WTC11 (cell line): ENCODE results near the gene FOXP1. TPM values are rescaled to one million over a fixed set of nuclear protein-coding genes. Genes with fewer than 3 reads are reported as not detected.

ENCODE experiments used
- ATAC-seq: fragments of 200-7000 bp; cut with Tn5 transposase; 2 replicates; pipeline ENCODE4 v1.10.0; 2021; ENCODE audit warnings: mild to moderate bottlenecking, moderate library complexity
- CTCF ChIA-PET: fragments of 300-600 bp; sonication (Branson Sonifier 250); formaldehyde crosslinking; loops from one replicate; lab custom pipeline; 2021; ENCODE audit warnings: antibody characterized with exemption; lab: Charles Lee
- POLR2A ChIA-PET: fragments of 350-600 bp; sonication (Branson Sonifier 250); formaldehyde crosslinking; loops from one replicate; lab custom pipeline; 2021; ENCODE audit warnings: antibody characterized with exemption; lab: Charles Lee
- DNase-seq: peaks from one replicate; pipeline ENCODE4 v3.0.0; 2021; ENCODE audit warnings: low spot score
- H3K27ac Mint-ChIP-seq: 2 replicates; pipeline ENCODE4 v1.8.0; 2021; ENCODE audit warnings: mixed read lengths
- H3K27me3 Mint-ChIP-seq: 2 replicates; pipeline ENCODE4 v1.8.0; 2021; ENCODE audit warnings: low read depth, mild to moderate bottlenecking, moderate library complexity, mixed read lengths
- H3K36me3 Mint-ChIP-seq: 2 replicates; pipeline ENCODE4 v1.8.0; 2021; ENCODE audit warnings: mixed read lengths
- H3K4me1 Mint-ChIP-seq: 2 replicates; pipeline ENCODE4 v1.8.0; 2022; ENCODE audit warnings: mixed read lengths
- H3K4me3 Mint-ChIP-seq: 2 replicates; pipeline ENCODE4 v1.8.0; 2021; ENCODE audit warnings: mild to moderate bottlenecking, moderate library complexity, mixed read lengths
- H3K9me3 Mint-ChIP-seq: 2 replicates; pipeline ENCODE4 v1.8.0; 2021; ENCODE audit warnings: mixed read lengths
- ATF1 ChIP-seq: sonication (generic); formaldehyde crosslinking; IDR thresholded peaks from 2 replicates; pipeline ENCODE4 v1.8.1; 2023; ENCODE audit warnings: mild to moderate bottlenecking, moderate library complexity, missing genetic modification reagents
- ELF4 ChIP-seq: sonication (generic); formaldehyde crosslinking; IDR thresholded peaks from 2 replicates; pipeline ENCODE4 v1.8.1; 2022; ENCODE audit warnings: low read depth, mild to moderate bottlenecking, moderate library complexity, missing genetic modification reagents
- ERG ChIP-seq: fragments of 250-450 bp; sonication (Bioruptor Pico); IDR thresholded peaks from 2 replicates; pipeline ENCODE4 v1.8.0; 2021; ENCODE audit warnings: mild to moderate bottlenecking
- GRHL2 ChIP-seq: fragments of 250-450 bp; sonication (Bioruptor Pico); IDR thresholded peaks from 2 replicates; pipeline ENCODE4 v1.8.0; 2022; ENCODE audit warnings: mild to moderate bottlenecking, moderate library complexity; ENCODE audit not compliant: insufficient replicate concordance, severe bottlenecking
- HMGXB4 ChIP-seq: sonication (generic); formaldehyde crosslinking; IDR thresholded peaks from 2 replicates; pipeline ENCODE4 v1.8.1; 2023; ENCODE audit warnings: mild to moderate bottlenecking, moderate library complexity, missing genetic modification reagents
- IRF1 ChIP-seq: sonication (generic); formaldehyde crosslinking; IDR thresholded peaks from 2 replicates; pipeline ENCODE4 v1.8.0; 2023; ENCODE audit warnings: missing genetic modification reagents
- NFYB ChIP-seq: sonication (generic); formaldehyde crosslinking; conservative IDR thresholded peaks from 2 replicates; pipeline ENCODE4 v1.8.0; 2022; ENCODE audit warnings: low read depth, missing genetic modification reagents
- NR3C1 ChIP-seq: sonication (generic); formaldehyde crosslinking; conservative IDR thresholded peaks from 2 replicates; pipeline ENCODE4 v1.8.1; 2023; ENCODE audit warnings: low read depth, mild to moderate bottlenecking, missing genetic modification reagents
- OVOL2 ChIP-seq: fragments of 250-450 bp; sonication (Bioruptor Pico); IDR thresholded peaks from 2 replicates; pipeline ENCODE4 v1.9.0; 2021; ENCODE audit warnings: mild to moderate bottlenecking, borderline replicate concordance
- PRDM15 ChIP-seq: sonication (generic); formaldehyde crosslinking; IDR thresholded peaks from 2 replicates; pipeline ENCODE4 v1.8.0; 2022; ENCODE audit warnings: missing genetic modification reagents
- RORB ChIP-seq: fragments of 250-450 bp; sonication (Bioruptor Pico); IDR thresholded peaks from 2 replicates; pipeline ENCODE4 v1.9.0; 2021; ENCODE audit warnings: mild to moderate bottlenecking
- SP1 ChIP-seq: sonication (generic); formaldehyde crosslinking; conservative IDR thresholded peaks from 2 replicates; pipeline ENCODE4 v1.8.1; 2022; ENCODE audit warnings: missing genetic modification reagents
- TEAD1 ChIP-seq: sonication (generic); formaldehyde crosslinking; IDR thresholded peaks from 2 replicates; pipeline ENCODE4 v1.8.0; 2022; ENCODE audit warnings: mild to moderate bottlenecking, missing genetic modification reagents
- TP53 ChIP-seq: sonication (generic); formaldehyde crosslinking; IDR thresholded peaks from 2 replicates; pipeline ENCODE4 v1.8.1; 2023; ENCODE audit warnings: mild to moderate bottlenecking, missing genetic modification reagents
- USF1 ChIP-seq: sonication (generic); formaldehyde crosslinking; IDR thresholded peaks from 2 replicates; pipeline ENCODE4 v1.8.0; 2022; ENCODE audit warnings: mild to moderate bottlenecking, missing genetic modification reagents
- ZBTB21 ChIP-seq: sonication (generic); formaldehyde crosslinking; IDR thresholded peaks from 2 replicates; pipeline ENCODE4 v1.8.1; 2023; ENCODE audit warnings: mild to moderate bottlenecking, missing genetic modification reagents, borderline replicate concordance
- ZNF138 ChIP-seq: sonication (generic); formaldehyde crosslinking; conservative IDR thresholded peaks from 2 replicates; pipeline ENCODE4 v1.8.1; 2022; ENCODE audit warnings: mild to moderate bottlenecking, moderate library complexity, missing genetic modification reagents
- ZNF317 ChIP-seq: sonication (generic); formaldehyde crosslinking; IDR thresholded peaks from 2 replicates; pipeline ENCODE4 v1.8.1; 2023; ENCODE audit warnings: low read depth, mild to moderate bottlenecking, moderate library complexity, missing genetic modification reagents, borderline replicate concordance
- ZSCAN18 ChIP-seq: fragments of 250-450 bp; sonication (Bioruptor Pico); IDR thresholded peaks from 2 replicates; pipeline ENCODE4 v2.1.2; 2022; ENCODE audit warnings: mild to moderate bottlenecking, moderate library complexity
- total RNA-seq: library from RNA; stranded (reverse); gene quantifications from 3 replicates; pipeline ENCODE4 v1.2.3, GENCODE V29; 2021
- TF ChIP-seq, protein P1 (sequence below): sonication (generic); formaldehyde crosslinking; IDR thresholded peaks from 2 replicates; pipeline ENCODE4 v1.8.1; 2022; ENCODE audit warnings: low read depth, missing genetic modification reagents, borderline replicate concordance
- TF ChIP-seq, protein P2 (sequence below): sonication (generic); formaldehyde crosslinking; IDR thresholded peaks from 2 replicates; pipeline ENCODE4 v1.8.1; 2023; ENCODE audit warnings: mild to moderate bottlenecking, missing genetic modification reagents

The FOXP1 gene
- total RNA-seq, 1 experiment from 2014 or later, result 25.8 TPM

- TF ChIP-seq TEAD1 (no peak), ZSCAN18 (no peak), NR3C1 (CRISPR knock-in tag) (no peak), IRF1 (CRISPR knock-in tag) (no peak), PRDM15 (CRISPR knock-in tag) (no peak)
Observed at GRCh38 chr3:71045917-71046282, 537.6 kb downstream of the FOXP1 start (continued).

- peaks cover 58% of the 10 kb centered on the region for H3K4me1 Mint-ChIP-seq
- no peak overlapping the region for H3K27ac Mint-ChIP-seq
- TF ChIP-seq ZNF317 (CRISPR knock-in tag) (no peak), NFYB (no peak), ATF1 (CRISPR knock-in tag) (no peak), NR3C1 (CRISPR knock-in tag) (no peak), ERG (CRISPR knock-in tag) (no peak), USF1 (CRISPR knock-in tag) (no peak), TP53 (CRISPR knock-in tag) (no peak), GRHL2 (CRISPR knock-in tag) (no peak), ELF4 (no peak), HMGXB4 (no peak), ZBTB21 (CRISPR knock-in tag) (no peak), RORB (no peak), SP1 (CRISPR knock-in tag) (no peak), ZNF138 (CRISPR knock-in tag) (no peak), OVOL2 (CRISPR knock-in tag) (no peak)
- TF ChIP-seq, protein P1, sequence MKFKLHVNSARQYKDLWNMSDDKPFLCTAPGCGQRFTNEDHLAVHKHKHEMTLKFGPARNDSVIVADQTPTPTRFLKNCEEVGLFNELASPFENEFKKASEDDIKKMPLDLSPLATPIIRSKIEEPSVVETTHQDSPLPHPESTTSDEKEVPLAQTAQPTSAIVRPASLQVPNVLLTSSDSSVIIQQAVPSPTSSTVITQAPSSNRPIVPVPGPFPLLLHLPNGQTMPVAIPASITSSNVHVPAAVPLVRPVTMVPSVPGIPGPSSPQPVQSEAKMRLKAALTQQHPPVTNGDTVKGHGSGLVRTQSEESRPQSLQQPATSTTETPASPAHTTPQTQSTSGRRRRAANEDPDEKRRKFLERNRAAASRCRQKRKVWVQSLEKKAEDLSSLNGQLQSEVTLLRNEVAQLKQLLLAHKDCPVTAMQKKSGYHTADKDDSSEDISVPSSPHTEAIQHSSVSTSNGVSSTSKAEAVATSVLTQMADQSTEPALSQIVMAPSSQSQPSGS (CRISPR knock-in tag), result no peak
- TF ChIP-seq, protein P2, sequence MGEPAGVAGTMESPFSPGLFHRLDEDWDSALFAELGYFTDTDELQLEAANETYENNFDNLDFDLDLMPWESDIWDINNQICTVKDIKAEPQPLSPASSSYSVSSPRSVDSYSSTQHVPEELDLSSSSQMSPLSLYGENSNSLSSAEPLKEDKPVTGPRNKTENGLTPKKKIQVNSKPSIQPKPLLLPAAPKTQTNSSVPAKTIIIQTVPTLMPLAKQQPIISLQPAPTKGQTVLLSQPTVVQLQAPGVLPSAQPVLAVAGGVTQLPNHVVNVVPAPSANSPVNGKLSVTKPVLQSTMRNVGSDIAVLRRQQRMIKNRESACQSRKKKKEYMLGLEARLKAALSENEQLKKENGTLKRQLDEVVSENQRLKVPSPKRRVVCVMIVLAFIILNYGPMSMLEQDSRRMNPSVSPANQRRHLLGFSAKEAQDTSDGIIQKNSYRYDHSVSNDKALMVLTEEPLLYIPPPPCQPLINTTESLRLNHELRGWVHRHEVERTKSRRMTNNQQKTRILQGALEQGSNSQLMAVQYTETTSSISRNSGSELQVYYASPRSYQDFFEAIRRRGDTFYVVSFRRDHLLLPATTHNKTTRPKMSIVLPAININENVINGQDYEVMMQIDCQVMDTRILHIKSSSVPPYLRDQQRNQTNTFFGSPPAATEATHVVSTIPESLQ (CRISPR knock-in tag), result no peak
- H3K4me3 Mint-ChIP-seq, result no peak overlapping the region
- no peak for DNase-seq
- ATAC-seq, result no peak
- peaks cover 9% of the 10 kb centered on the region; the same call in 1 of the 2 replicates for H3K36me3 Mint-ChIP-seq
- CTCF ChIA-PET, result no interaction called here
- no peaks in the 10 kb centered on the region for H3K9me3 Mint-ChIP-seq
- POLR2A ChIA-PET, result no interaction called here
- H3K27me3 Mint-ChIP-seq, result no peaks in the 10 kb centered on the region
Observed at GRCh38 chr3:71045212-71045916, 538.2 kb downstream of the FOXP1 start.
